Activated CD4-positive, CD25-positive, alpha-beta regulatory T cell treated with anti-CD3 and anti-CD28 coated beads, Interleukin-2, amount 50 U/mL, for 24 hours (primary cell): ENCODE results near the gene RALB.

Experiments
- ATAC-seq, 2 donors: fragments of 150-1000 bp; cut with Tn5 transposase; one replicate each; pipeline ENCODE4 v1.10.0; 2021; ENCODE audit warnings: mild to moderate bottlenecking in 1 of 2, moderate library complexity in 1 of 2

RALB gene, protein sequence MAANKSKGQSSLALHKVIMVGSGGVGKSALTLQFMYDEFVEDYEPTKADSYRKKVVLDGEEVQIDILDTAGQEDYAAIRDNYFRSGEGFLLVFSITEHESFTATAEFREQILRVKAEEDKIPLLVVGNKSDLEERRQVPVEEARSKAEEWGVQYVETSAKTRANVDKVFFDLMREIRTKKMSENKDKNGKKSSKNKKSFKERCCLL

DNA sequence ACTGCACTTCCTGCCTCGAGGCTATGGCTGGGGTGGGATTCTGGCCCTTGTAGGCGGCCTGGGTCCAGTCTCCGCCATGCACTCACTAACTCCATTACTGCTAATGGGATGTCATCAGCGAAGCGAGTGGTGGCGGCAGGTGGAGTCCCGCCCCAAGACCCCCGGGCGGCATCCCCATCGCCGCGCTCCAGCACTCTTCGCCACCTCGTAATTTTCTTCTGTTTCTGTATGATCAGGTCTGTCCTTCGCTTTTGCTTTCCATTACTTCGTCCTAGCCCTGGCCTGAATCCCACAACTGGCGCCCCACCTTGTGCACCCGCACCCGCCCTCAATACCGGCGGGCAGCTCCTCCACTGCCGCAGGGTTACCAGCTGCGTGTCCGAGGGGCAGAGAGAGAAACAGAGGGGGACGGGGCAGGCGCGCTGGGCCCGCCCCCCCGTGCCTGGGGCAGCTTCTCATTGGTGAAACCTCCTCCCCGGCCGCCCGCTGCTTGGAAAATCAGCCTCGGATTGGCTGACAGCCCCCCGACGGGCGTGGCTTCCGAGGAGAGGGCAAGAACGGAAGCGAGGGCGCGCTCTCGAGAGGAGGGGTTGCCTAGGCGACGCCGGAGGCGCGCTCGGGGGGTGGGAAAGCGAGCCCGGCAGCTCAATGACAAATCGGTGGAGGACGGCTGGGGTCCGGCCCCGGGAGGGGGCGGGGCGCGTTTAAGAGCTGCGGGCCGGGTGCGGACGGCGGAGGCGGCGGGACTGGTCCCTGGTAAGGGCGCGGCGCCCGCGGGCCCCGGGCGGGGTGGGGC lies at the start of gene RALB:
Gene RALB, plus strand, starts transcription at position 628 of the 796 bp plus-strand sequence. CDS start 25,813 bp downstream, outside the sequence.
- ATAC-seq: peak; percentile 93

DNA sequence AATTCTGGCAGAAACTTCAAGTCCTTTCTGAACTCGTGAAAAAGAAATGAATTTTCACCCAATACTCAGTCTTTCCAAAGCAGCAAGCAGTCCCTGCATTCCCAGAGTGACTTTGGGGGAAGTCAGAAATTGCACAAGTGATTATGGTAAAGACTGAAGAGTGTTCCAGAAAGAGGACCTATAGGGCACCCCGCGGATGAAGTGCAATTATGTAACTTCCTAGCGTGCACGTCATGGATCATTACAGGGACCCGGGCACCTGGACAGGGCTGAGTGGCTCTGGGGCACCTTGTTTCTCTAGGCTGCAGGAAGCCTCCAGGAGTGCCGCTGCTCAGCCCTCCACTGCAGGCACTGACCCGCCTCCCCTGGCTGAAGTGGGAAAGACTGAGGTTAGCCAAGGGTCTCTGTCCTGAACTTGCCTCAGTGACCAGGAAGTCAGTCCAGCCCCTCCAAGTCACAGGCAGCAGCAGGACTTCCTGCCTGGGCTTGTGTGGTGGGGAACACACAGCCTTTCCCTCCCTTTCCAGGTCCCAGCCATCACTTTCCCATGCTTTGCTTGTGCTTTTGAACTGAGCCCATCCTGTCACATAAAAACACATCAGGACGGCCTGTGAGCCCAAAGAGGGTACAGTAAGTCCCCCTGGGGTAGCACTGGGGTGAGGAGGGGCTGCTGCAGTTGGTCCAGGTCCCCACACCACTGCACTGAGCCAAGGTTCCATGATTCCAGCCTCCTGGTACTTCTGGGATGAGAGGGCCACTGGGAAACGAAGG lies 49.2 kb upstream of the RALB start:
- ATAC-seq: no peak

DNA sequence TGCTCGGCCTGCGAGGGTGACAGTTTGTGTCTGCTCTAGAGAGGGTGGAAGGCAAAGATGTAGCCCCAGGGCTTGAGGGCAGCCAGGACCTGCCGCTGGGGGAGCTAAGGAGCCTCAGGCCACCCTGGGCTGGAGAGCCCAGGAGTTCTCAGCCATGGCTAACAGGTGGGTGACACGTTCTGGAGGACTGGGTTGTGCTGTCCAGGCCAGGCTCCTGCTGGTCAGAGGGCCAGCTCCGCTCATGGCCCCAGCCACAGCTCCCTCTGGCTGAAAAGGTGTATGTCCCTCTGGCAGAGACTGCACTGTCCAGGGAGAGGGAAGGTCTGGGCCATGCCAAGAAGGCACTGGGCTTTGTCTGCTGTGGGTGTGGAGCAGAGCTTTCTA lies 48.6 kb upstream of the RALB start:
- peak in 1 of 2 donors; percentile 20 for ATAC-seq

DNA sequence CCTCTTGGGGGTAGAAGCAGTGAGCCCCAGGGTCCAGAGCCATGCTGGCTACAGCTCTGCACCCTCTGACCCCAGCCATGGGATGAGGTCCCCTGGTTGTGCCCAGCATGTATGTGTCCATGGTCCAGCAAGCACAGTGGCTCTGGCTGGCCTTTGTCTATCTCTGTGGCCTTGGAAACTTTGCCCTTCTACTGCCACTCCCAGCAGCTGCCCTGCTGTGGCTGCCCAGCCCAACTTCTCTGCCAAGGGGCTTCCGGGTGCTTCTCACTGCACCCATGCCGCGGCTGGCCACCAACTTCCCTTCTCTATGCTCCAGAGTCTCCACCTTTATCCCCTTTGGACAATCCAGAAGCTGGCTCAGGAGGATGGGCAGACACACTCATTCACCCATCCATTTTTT lies 48.2 kb upstream of the RALB start:
- no peak for ATAC-seq

DNA sequence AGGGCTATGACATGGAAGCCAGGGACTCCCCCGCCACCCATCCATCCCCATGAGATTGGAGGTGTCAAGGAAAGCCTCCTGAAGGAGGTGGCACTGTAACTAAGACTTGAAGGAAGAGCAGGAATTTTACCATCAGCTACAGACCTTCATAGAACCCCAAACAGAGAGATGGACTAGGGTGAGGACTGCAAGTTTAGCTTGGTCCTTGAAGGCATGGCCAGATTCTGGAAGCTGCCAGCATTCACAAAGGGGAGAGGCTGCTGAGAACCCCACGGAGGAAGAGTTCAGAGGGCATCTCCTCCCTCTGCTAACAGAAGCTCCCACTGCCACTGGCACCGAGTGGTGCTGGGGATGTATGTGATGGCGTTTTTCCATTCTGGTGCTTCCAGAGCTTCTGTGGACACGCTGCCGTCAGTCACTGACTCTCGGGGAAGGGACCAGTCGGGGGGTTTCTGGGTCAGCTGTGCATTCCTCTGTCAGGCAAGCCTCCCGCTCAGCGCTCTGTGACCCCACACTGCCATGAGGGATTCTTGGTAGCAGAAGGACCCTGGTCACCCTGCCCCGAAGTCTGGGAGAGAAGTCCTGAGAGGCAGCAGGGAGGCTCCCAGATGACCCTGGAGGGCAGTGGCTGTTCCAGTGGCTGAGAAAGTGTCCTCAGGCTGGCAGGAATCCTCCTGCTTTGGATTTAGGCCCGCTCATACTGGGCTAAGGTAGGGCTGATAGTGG lies 47.5 kb upstream of the RALB start:
- no peak for ATAC-seq

DNA sequence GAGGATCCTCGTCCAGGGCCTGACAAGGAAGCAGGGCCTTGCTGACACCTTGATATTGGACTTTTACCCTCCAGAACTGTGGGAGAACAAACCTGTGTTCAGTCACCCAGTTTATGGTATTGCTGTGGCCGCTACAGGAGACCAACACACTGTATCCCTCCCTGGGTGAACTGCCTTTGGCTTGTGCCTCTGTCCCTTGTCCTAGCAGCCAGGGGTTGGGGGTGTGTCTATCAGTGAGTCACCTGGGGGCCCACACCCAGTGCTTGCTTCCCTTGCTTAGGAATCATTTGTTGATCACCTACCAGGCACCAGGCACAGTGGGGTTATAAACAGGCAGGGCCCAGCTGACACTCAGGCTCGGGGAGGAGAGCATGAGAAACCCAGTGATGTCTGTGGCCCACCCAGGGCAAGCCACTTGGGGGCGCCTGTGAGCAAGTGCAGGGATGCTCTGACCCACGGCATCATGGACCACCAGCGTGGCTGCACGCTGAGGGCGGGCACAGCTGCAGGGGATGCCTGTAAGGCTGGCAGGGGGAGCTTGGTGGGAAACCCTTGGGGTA lies 46.5 kb upstream of the RALB start:
- peak in 1 of 2 donors; percentile 52 for ATAC-seq

DNA sequence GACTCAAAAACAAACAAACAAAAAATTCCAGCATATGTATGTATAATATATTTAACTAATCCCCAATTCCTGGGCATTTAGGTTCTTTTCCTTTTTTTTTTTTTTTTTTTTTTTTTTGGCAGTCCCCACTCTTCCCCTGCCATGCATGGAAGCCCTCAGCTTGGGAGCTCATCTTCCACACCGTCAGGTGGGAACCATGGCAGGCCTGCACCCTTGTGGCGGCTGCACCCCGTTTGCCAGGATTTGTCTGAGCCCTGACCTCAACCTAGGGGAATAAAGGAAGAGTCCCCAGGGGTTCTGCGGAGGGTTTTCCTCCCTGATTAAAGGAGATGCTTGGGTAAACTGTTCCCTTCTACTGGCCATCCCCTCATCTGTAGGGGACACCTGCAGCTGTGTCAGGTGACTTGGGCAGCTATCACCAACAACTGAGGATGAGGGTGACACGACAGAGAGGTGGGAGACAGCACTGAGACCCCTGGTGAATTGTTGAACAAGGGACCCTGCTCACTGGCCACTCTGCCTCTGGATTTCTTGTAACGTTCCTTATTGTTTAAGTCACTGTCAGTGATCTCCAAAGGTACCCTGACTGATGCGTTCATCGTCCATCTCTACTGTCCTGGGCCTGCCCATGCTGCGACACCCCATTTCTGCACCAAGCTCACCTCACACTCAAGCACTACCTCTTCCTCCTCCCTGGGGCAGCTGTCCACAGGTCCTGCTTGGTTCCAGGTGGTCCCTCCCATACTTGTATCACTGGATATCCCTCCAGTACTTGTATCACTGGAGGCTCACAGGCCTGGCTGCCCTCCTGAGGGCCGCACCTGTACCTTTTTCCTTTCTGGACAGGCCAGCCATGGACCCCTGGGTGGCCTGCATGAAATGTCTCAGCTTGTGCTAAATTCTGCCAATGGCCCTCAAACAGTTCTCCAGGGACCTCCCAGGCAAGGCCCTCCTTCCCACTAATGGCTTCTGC lies 44.0 kb upstream of the RALB start:
- ATAC-seq: no peak

DNA sequence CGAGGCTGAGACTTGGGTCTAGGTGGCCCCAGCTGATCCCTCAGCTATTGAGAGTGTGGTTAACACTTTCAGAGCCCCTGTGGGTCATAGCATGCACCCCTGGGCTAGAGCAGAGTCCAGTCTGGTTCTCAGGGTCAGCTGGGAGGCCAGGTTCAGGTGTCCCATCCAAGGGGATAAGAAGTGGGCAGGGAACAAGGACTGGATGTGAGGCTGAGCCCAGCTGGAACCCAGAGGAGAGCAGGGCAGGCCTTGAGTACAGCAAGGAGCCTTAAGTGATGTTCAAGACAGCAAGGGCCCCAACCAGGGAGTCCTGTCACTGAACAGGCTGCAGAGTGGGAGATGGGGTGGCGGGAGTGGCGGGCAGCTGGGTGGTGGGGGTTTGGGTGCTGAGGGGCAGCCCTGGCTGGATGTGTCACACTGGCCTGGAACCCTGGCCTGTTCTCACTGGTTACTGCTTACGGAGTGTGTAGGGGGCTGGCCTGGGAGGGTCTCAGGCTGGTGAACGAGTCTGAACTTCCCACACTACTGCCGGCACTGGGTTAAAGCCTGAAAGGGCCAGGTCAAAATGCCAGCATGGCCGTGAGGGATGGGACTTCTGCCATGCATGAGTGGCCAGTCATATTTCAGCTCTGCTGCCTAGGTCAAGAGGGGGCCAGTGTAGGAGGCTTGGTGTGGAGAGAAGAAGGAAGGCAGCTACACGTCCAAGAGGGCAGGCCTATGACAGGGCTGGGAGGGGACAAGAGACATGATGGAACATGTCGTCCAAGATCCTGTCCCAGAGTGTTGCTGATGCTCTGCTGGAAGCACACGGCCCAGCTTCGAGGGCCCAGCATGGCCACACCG lies 43.0 kb upstream of the RALB start:
- ATAC-seq: no peak

DNA sequence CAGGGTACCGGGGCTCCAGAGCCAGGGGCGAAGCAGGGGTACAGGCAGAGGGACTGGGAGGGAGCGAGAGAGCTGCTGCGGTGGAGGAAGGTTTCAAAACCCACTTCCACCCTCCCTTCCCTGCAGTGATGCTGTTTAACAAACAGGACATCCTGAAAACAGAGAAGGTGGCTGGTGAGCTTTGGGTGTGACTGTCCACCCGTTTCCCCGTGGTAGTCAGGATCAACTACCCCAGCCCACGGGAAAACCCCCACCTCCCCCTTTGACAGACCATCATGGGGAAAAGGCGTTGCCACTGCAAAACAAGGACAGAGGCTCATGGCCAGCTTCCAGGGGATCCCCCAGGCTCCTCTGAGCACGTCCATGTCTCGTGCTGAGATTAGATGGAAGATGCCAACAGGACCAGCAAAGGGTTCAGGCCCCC lies 42.4 kb upstream of the RALB start:
- ATAC-seq: no peak

DNA sequence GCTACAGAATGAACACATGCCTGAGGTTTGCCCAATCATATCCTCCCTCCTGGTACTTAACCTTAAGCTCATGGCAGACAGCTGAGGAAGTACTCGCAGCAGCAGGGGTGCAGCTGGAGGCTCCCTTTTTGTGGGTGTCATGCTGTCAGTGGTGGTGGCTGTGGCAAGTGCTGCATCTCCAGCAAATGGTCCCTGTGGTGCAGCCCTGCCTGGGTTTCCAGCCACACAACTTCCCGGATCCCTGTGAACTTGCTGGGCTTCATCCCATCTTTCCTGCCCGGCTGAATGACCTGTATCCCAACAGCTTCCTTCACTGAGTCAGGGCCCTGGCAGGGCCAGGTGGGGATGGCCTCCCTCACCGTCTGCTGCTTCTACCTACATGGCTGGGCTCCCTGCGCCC lies 34.5 kb upstream of the RALB start:
- ATAC-seq: no peak

DNA sequence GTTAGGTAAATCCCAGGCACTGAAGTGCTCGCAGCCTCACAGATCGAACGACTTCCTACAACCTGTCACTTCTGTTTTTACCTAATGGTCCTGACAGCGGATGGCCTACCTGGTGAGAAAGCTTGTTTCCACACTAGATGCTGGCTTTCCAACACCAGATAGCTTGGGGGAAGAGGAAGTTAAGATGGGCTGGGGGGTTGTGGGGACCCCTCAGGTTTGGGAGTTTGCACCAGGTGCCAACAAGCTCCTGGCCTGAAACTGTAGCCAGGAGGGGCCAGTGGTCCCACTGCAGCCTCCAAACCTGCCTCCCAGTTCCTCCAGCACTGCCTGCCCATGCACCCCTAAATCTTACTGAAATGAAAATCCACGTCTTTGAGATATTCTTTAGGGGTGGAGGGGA lies 33.4 kb upstream of the RALB start:
- ATAC-seq: no peak

DNA sequence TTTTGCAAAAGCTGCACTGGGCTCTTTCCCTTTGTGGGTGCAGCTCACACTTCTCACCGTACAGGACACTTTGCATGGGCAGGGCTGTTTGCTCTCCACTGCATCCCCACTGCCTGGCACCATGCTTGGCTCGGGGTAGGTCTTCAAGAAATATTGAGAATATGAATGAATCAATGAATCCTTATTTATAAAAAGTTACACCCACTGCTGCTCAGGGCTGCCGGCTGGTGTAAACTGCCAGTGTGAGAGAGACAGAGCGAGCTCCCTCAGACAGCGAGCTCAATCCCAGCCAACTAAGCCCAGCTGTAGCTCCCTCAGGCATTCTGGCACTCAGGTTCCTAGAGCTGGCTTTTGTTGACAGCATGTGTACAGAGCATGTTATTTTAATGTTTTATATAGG lies 32.9 kb upstream of the RALB start:
- ATAC-seq: no peak

DNA sequence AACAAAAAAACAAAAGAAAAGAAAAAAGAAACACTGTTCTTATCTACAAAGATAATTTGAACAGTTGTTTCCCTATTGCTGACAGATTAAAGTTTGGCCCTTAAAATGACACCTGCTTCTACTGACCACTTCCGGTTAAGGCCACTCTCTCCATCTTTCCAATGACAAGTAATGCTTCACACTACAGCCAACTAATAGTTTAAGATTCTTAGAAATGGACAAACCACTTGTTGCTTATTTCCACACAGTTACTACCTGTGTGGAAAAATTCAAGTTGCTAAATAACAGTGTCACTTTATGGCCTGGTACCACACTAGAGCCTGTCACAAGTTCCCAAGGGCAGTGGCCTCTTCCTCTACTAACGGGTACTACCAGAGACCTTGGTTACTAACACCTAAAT lies 31.9 kb upstream of the RALB start:
- no peak for ATAC-seq

DNA sequence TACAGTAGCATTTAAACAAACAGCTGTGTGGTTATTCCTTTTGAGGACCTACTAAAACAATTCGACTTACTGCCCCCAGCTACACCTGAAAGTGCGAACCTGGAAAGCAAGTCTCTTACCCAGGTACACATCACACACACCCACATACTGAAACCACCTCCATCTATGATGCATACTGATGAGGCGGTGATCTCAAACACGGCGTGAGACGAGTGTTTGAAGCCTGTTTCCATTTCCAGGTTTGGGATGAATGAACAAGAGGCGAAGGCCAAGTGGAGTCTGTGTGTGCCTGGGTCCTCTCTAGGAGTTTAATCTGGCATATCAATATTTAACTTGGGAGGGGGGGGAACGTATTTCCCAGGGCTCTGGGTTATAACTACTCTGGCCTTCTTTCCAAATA lies 31.0 kb upstream of the RALB start:
- ATAC-seq: no peak

DNA sequence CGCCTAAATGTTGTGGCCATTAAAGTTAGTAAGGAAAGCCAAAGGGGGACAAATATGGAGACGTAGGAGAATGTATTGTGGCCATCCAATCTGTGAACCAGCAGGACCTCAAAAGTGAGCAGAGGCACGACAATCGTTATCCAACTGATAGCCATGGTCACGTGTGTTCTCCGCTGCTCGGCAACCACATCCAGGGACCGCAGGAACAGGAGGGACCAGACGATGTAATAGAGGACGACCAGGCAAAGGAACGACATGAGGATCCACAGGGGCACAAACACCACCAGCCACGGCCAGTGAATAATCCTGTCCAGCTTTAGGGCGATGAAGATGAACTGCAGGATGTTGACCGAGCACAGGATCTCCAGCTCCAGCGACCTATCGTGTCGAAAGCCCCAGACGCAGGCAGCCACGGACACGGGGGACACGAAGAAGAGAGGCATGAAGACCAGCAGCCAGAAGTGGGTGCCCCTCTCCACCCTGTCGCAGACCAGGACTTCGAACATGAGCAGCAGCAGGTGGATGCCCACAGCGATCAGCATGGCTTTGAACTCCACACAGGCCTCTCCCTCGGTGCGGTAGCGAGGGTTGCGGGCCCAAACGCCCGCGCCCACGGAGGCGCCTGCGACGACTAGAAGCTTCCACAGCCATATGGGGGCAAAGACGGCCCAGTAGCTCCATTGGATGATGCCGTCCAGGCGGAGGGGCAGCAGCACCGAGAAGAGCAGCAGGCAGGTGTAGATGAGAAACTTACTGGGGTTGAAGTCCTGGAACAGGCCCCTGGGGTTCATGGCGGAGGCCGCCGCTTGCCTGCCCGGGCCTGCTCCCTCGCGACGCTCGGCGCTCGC lies 30.2 kb upstream of the RALB start:
- ATAC-seq: no peak

DNA sequence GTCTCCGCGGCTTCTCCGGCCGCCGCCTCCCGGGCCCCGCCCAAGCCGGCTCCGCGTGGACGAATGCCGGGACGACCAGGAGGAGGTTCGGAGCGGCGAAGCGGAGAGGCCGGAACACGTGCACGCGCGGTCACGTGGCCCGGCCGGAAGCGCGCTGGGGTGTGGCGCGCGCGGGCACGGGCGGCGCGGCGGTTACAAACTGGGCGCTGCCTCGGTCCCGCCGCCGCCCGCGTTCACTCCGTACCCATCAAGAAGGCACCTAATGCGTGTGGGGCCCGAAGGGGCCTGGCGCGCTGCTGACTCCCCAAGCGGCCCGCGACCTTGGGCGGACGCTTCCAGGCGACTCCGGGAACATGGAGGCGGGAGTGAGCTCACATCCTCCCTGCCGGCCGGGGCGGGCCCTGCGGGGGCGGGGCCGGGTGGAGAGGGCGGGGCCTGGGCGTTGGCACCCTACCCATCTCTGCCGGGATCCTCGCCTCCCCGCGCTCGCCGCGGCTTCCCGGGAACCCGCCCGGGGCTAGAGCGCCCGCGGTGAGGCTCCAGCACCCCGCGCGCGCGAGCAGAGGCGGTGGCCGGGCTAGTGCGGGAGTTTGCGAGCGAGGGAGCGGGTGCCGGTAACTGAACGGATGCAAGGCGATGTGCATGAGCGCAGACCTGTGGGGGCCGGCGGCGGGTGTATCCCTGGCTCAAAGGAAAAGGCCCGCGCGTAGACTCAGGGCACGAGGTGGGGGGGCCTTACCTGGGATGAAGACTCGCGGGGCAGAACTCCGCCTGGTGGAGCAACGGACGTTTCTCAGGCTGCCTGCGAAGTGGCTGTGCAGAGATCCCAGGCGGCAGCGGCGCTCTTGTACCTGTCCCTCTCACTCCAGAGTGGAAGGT lies 29.4 kb upstream of the RALB start, which contains the start of gene TMEM185B:
Gene TMEM185B, minus strand, starts transcription at position 367 of the 879 bp plus-strand sequence. CDS start 424 bp downstream, outside the sequence.
- ATAC-seq: peak; percentile 90 to 92

DNA sequence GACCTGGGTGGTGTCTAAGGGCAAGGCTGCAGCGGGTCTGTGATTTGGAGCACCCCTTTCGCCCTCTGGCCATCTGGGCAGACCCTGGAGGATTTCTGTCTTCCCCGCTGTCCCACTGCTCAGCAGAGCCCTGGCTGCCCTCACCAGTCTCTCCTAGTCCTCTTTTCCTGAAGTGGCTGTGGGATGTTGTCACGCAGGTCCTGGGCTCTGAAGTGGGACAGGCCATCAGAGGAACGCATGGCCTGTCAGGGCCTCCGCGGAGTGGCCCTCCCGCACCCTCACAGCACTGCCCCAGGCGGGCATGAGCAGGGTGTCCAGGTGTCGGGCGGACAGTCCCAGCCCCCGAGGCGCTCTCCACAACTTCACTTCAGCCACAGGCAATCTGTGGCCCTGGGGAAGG lies 28.4 kb upstream of the RALB start:
- ATAC-seq: no peak
